HG03095 (cell line): ENCODE measurements around the gene CEMIP.

Source experiments
- ATAC-seq: cut with Tn5 transposase; IDR thresholded peaks from one replicate; pipeline ENCODE4 v1.9.1; 2021; ENCODE audit warnings: moderate library complexity; ENCODE audit not compliant: unreplicated experiment

Gene CEMIP, protein sequence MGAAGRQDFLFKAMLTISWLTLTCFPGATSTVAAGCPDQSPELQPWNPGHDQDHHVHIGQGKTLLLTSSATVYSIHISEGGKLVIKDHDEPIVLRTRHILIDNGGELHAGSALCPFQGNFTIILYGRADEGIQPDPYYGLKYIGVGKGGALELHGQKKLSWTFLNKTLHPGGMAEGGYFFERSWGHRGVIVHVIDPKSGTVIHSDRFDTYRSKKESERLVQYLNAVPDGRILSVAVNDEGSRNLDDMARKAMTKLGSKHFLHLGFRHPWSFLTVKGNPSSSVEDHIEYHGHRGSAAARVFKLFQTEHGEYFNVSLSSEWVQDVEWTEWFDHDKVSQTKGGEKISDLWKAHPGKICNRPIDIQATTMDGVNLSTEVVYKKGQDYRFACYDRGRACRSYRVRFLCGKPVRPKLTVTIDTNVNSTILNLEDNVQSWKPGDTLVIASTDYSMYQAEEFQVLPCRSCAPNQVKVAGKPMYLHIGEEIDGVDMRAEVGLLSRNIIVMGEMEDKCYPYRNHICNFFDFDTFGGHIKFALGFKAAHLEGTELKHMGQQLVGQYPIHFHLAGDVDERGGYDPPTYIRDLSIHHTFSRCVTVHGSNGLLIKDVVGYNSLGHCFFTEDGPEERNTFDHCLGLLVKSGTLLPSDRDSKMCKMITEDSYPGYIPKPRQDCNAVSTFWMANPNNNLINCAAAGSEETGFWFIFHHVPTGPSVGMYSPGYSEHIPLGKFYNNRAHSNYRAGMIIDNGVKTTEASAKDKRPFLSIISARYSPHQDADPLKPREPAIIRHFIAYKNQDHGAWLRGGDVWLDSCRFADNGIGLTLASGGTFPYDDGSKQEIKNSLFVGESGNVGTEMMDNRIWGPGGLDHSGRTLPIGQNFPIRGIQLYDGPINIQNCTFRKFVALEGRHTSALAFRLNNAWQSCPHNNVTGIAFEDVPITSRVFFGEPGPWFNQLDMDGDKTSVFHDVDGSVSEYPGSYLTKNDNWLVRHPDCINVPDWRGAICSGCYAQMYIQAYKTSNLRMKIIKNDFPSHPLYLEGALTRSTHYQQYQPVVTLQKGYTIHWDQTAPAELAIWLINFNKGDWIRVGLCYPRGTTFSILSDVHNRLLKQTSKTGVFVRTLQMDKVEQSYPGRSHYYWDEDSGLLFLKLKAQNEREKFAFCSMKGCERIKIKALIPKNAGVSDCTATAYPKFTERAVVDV (N-terminal part only)

GRCh38 chr15:80778964-80779657 is at the start of gene CEMIP:
TSS of gene CEMIP (plus strand) at chr15:80779370. CDS start at chr15:80873880, 94,510 bp downstream.
- no peak for ATAC-seq

DNA sequence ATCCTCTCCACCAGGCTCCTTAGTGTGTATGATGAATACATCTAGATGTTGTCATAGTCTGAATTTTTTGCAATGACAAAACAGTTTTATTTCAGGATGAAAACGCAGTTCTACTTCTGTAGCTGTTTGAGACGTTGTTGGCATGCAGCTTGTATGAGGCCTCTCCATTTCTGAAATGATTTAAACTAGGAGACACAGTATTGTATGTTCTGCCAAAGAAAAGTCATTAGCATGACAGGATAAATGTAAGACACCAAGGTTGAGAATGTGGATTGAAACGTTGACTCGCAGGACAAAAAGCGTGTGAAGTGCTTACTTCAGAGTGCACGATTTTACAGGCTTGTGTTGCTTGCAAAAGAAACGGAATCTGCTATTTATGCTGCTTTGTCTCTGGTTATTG is 48.8 kb upstream of the CEMIP start:
- no peak for ATAC-seq

- no peak for ATAC-seq
Measured at GRCh38 chr15:80730926-80731325, 48.2 kb upstream of the CEMIP start.

DNA sequence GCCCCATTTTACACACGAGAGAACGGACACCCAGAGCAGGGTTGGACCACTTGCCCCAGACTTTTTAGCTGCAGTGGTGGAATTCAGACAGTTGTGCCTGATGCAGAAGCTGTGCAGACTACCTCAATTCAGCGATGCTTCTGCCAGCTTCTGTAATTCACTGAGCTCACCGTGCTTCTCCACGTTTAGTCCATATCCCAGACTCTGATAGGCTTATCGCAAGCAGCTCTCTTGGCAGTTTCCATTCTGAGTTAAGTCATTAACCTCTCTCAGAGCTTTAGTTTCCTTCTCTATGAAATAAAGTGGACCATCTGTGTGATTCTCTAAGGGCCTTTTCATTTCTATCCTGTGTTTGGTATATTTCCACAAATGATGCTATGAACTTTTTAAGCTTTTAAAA is 47.0 kb upstream of the CEMIP start:
- ATAC-seq: no peak

- no peak for ATAC-seq
Measured at GRCh38 chr15:80732818-80733217, 46.4 kb upstream of the CEMIP start.

GRCh38 chr15:80733460-80733859 is 45.7 kb upstream of the CEMIP start:
- no peak for ATAC-seq

GRCh38 chr15:80735344-80735743 is 43.8 kb upstream of the CEMIP start:
- ATAC-seq: no peak

- no peak for ATAC-seq
Measured at GRCh38 chr15:80736560-80736959, 42.6 kb upstream of the CEMIP start.

- no peak for ATAC-seq
Measured at GRCh38 chr15:80739919-80740318, 39.3 kb upstream of the CEMIP start.

GRCh38 chr15:80742081-80742480 is 37.1 kb upstream of the CEMIP start:
- ATAC-seq: no peak

GRCh38 chr15:80743189-80743833 is 35.9 kb upstream of the CEMIP start:
- no peak for ATAC-seq

DNA sequence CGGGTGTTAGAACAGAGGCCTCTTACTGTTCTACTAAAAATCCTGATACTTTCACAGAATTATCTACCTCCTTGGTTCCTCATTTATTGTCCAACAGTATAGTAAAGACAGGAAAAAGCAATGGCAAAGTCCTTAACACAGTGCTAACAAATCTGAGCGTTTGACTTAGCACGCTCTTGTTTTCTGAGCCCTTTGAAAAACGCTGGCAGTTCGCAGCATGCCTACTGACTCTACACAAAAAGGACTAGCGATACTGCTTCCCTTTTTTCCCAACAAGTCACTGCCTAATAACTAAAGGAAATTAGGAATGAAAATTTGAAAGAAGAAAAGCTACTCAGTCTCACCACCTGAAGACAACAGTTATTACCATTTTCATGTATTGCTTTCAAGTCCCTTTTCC is 34.8 kb upstream of the CEMIP start:
- ATAC-seq: no peak

DNA sequence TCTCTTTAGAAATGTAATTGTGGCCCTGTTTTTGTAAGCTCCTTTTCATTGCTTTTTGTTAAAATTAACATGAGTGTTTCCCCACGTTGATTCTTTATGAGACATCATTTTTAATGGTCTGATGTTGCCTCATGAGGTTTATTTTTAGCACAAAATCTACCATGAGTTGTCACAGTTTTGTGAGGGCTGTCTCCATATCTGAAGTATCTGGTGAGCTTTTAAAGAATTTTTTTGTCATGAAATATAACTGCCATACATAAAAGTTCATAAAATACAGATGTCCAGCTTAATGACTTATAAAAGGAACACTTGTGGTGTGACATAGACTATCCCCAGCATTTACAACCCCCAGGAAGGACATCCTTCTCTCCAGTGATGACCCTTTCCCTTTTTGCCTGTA is 34.3 kb upstream of the CEMIP start:
- no peak for ATAC-seq

- ATAC-seq: no peak
Measured at GRCh38 chr15:80745888-80746287, 33.3 kb upstream of the CEMIP start.

- ATAC-seq: no peak
Measured at GRCh38 chr15:80747317-80748053, 31.7 kb upstream of the CEMIP start.

DNA sequence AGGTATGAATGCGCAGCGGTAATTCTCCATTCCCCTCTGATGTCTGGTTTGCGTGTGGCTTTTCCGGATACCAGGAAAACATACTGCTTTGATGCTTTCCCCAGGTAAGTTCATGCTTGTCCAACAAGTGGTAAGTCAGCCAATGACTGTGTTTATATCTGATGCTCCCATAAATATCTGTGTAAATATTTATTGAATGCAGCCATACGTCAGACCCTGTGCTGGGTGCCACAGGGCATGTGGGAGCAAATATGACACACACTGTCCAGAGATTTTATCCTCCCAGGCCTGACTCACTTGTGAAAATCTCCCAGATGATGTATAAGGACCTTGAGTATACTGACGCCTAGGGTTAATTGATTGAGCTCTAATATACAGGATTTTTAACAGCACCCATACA is 29.6 kb upstream of the CEMIP start:
- no peak for ATAC-seq

DNA sequence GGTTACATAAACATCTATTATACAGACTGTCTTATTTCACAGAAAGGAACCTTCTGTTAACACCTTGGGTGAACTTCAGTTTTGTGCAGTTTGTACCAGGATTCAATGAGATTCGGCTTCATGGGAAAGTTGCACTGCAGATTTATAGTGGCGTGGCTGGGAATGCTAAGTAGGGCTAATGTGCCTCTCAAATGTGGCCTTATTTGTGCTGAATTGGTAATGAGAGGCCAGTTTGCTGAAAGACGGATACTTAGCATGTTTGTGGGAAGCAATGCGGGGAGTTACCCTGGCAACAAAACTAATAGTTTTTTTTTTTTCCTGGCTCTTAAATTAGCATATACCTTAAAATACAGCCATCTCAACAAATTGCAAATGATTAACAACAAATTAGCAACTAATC is 28.6 kb upstream of the CEMIP start:
- ATAC-seq: no peak

- ATAC-seq: no peak
Measured at GRCh38 chr15:80752204-80752603, 27.0 kb upstream of the CEMIP start.

GRCh38 chr15:80753161-80753560 is 26.0 kb upstream of the CEMIP start:
- ATAC-seq: no peak

DNA sequence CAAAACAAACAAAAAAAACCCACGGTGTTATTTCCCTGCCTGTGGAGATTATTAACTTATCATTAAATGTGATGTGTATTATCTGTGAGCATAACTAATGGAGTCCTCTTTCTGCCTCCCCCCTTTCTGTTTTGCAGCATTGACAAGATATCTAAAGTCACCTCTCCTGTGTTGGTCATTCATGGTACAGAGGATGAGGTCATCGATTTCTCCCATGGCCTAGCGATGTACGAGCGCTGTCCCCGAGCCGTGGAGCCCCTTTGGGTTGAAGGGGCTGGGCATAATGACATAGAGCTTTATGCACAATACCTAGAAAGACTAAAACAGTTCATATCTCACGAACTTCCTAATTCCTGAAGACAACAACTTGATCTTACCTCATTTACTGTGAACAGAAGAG is 25.2 kb upstream of the CEMIP start:
- ATAC-seq: no peak
